Measurements from ENCODE around the gene NR5A2.

GRCh38 chr1:200027264-200027823 is at the start of gene NR5A2:
- TF ChIP-seq, protein P1, sequence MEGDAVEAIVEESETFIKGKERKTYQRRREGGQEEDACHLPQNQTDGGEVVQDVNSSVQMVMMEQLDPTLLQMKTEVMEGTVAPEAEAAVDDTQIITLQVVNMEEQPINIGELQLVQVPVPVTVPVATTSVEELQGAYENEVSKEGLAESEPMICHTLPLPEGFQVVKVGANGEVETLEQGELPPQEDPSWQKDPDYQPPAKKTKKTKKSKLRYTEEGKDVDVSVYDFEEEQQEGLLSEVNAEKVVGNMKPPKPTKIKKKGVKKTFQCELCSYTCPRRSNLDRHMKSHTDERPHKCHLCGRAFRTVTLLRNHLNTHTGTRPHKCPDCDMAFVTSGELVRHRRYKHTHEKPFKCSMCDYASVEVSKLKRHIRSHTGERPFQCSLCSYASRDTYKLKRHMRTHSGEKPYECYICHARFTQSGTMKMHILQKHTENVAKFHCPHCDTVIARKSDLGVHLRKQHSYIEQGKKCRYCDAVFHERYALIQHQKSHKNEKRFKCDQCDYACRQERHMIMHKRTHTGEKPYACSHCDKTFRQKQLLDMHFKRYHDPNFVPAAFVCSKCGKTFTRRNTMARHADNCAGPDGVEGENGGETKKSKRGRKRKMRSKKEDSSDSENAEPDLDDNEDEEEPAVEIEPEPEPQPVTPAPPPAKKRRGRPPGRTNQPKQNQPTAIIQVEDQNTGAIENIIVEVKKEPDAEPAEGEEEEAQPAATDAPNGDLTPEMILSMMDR (IDR thresholded peaks at IDR 0.05; ENCODE audit: low read depth, low read length): no peak
- TF ChIP-seq MYC (IDR thresholded peaks at IDR 0.05; ENCODE audit: low read depth, low read length): no peak
- TF ChIP-seq POLR2A (IDR thresholded peaks at IDR 0.05; ENCODE audit: extremely low read depth, insufficient read length): no peak
- TF ChIP-seq, protein P2, sequence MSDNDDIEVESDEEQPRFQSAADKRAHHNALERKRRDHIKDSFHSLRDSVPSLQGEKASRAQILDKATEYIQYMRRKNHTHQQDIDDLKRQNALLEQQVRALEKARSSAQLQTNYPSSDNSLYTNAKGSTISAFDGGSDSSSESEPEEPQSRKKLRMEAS (IDR thresholded peaks at IDR 0.05; ENCODE audit: low read depth, low read length): no peak

Measured in NB4 (cell line).